ENCODE measurements around the gene FBXO44. TPM values are rescaled to one million over a fixed set of nuclear protein-coding genes. Genes with fewer than 3 reads are reported as not detected.

The FBXO44 gene
- total RNA-seq, 1 experiment from 2014 or later, result 70.8 TPM

- Histone ChIP-seq H3K9me3 (ENCODE audit: control insufficient read depth, insufficient read depth, low read depth, low read length) (no peaks in the 10 kb centered on the region), H3K4me3 (ENCODE audit: low read depth in 2 of 2, low read length in 2 of 2) (no peak overlapping the region), H3K27me3 (ENCODE audit: control insufficient read depth, insufficient read depth, low read length) (no peaks in the 10 kb centered on the region), H3K27ac (ENCODE audit: low read length) (no peak overlapping the region), H3K36me3 (ENCODE audit: control insufficient read depth, insufficient read depth, low read length) (no peaks in the 10 kb centered on the region), H3K4me1 (ENCODE audit: control insufficient read depth, insufficient read depth, low read length) (peaks cover 13% of the 10 kb centered on the region)
- ATAC-seq (no peak), DNase-seq (ENCODE audit: low read depth, low spot score) (no peak)
- POLR2A ChIA-PET, result no interaction called here
- intact Hi-C loops (cut with micrococcal nuclease; ENCODE audit: unreplicated experiment) (no loop called here), in situ Hi-C loops (cut with HindIII; ENCODE audit: low pct_unique_long_range_greater_than_20kb, low sequenced_read_pairs) (no loop called here)
- CTCF ChIA-PET, result no interaction called here
- no peak for TF ChIP-seq SIN3A (IDR thresholded peaks at IDR 0.05; ENCODE audit: borderline replicate concordance, insufficient read depth, low read depth, low read length)
- no peak for TF ChIP-seq POLR2AphosphoS5 (IDR thresholded peaks at IDR 0.05; ENCODE audit: low read depth, low read length)
- TF ChIP-seq TCF7L2 (IDR thresholded peaks at IDR 0.05; ENCODE audit: low read depth, low read length), result no peak
- TF ChIP-seq, protein P1, sequence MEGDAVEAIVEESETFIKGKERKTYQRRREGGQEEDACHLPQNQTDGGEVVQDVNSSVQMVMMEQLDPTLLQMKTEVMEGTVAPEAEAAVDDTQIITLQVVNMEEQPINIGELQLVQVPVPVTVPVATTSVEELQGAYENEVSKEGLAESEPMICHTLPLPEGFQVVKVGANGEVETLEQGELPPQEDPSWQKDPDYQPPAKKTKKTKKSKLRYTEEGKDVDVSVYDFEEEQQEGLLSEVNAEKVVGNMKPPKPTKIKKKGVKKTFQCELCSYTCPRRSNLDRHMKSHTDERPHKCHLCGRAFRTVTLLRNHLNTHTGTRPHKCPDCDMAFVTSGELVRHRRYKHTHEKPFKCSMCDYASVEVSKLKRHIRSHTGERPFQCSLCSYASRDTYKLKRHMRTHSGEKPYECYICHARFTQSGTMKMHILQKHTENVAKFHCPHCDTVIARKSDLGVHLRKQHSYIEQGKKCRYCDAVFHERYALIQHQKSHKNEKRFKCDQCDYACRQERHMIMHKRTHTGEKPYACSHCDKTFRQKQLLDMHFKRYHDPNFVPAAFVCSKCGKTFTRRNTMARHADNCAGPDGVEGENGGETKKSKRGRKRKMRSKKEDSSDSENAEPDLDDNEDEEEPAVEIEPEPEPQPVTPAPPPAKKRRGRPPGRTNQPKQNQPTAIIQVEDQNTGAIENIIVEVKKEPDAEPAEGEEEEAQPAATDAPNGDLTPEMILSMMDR (IDR thresholded peaks at IDR 0.05), result no peak
- no peak for TF ChIP-seq REST (IDR thresholded peaks at IDR 0.05; ENCODE audit: insufficient read depth in 1 of 2, low read depth in 2 of 2, low read length in 1 of 2)
- no TSS peak for BruUV-seq (replicated peaks)
Measured at GRCh38 chr1:11704194-11704529, 49.5 kb downstream of the FBXO44 start.

- ATAC-seq, result no peak
- ChIA-PET CTCF (no interaction called here), POLR2A (no interaction called here)
- peaks cover 13% of the 10 kb centered on the region for H3K4me1 ChIP-seq (ENCODE audit: control insufficient read depth, insufficient read depth, low read length)
- no peaks in the 10 kb centered on the region for H3K27me3 ChIP-seq (ENCODE audit: control insufficient read depth, insufficient read depth, low read length)
- in situ Hi-C loops (cut with HindIII; ENCODE audit: low pct_unique_long_range_greater_than_20kb, low sequenced_read_pairs), result no loop called here
- no peaks in the 10 kb centered on the region for H3K9me3 ChIP-seq (ENCODE audit: control insufficient read depth, insufficient read depth, low read depth, low read length)
- BruUV-seq (replicated peaks), result no TSS peak
- TF ChIP-seq REST (IDR thresholded peaks at IDR 0.05; ENCODE audit: insufficient read depth in 1 of 2, low read depth in 2 of 2, low read length in 1 of 2) (no peak), TCF7L2 (IDR thresholded peaks at IDR 0.05; ENCODE audit: low read depth, low read length) (no peak), SIN3A (IDR thresholded peaks at IDR 0.05; ENCODE audit: borderline replicate concordance, insufficient read depth, low read depth, low read length) (no peak), POLR2AphosphoS5 (IDR thresholded peaks at IDR 0.05; ENCODE audit: low read depth, low read length) (no peak)
- TF ChIP-seq, protein P1 (IDR thresholded peaks at IDR 0.05), result no peak
- no peak for DNase-seq (ENCODE audit: low read depth, low spot score)
- intact Hi-C loops (cut with micrococcal nuclease; ENCODE audit: unreplicated experiment), result no loop called here
- H3K4me3 ChIP-seq (ENCODE audit: low read depth in 2 of 2, low read length in 2 of 2), result no peak overlapping the region
- no peaks in the 10 kb centered on the region for H3K36me3 ChIP-seq (ENCODE audit: control insufficient read depth, insufficient read depth, low read length)
- H3K27ac ChIP-seq (ENCODE audit: low read length), result no peak overlapping the region
Measured at GRCh38 chr1:11704691-11705475, 50.2 kb downstream of the FBXO44 start.

Measured in Panc1 (cell line).